Measurements from ENCODE around the gene BCAS3.

GRCh38 chr17:61309362-61310256 is 632.0 kb downstream of the BCAS3 start:
- TF ChIP-seq POLR2A (IDR thresholded peaks at IDR 0.05; ENCODE audit: low read length) (no peak), GATA1 (IDR thresholded peaks at IDR 0.05; ENCODE audit: low read depth, low read length) (no peak)

Data from erythroblast (primary cell).